DOHH2 (cell line): ENCODE data around the gene FBRSL1.

Experiments used
- H3F3A ChIP-seq: fragments of 200-600 bp; sonication (generic), shearing (Covaris generic); 2 replicates; pipeline ENCODE4 v1.6.0; 2016; ENCODE audit warnings: antibody characterized with exemption, mild to moderate bottlenecking; ENCODE audit not compliant: control insufficient read depth, insufficient read depth
- H3K27ac ChIP-seq: fragments of 200-600 bp; sonication (generic); 2 replicates; pipeline ENCODE4 v1.5.1; 2014; ENCODE audit warnings: low read depth, mild to moderate bottlenecking, low read length, moderate library complexity
- H3K27me3 ChIP-seq: fragments of 200-600 bp; sonication (generic); 2 replicates; pipeline ENCODE4 v1.6.1; 2014; ENCODE audit warnings: mild to moderate bottlenecking, low read length, mixed read lengths; ENCODE audit not compliant: control insufficient read depth
- H3K36me3 ChIP-seq: fragments of 200-600 bp; sonication (generic); 2 replicates; pipeline ENCODE4 v1.6.1; 2014; ENCODE audit warnings: mild to moderate bottlenecking, low read length, moderate library complexity, mixed read lengths; ENCODE audit not compliant: control insufficient read depth
- H3K4me1 ChIP-seq: fragments of 200-600 bp; sonication (generic); 2 replicates; pipeline ENCODE4 v1.6.1; 2014; ENCODE audit warnings: mild to moderate bottlenecking, low read length, mixed read lengths; ENCODE audit not compliant: control insufficient read depth
- H3K4me2 ChIP-seq: fragments of 200-600 bp; sonication (generic); 2 replicates; pipeline ENCODE4 v1.6.0; 2014; ENCODE audit warnings: mild to moderate bottlenecking, low read length, moderate library complexity
- H3K4me3 ChIP-seq: fragments of 200-600 bp; sonication (generic); 2 replicates; pipeline ENCODE4 v1.5.1; 2014; ENCODE audit warnings: mild to moderate bottlenecking, low read length, mixed read lengths
- H3K79me2 ChIP-seq: fragments of 200-600 bp; sonication (generic); 2 replicates; pipeline ENCODE4 v1.6.1; 2014; ENCODE audit warnings: mild to moderate bottlenecking, low read length, mixed read lengths; ENCODE audit not compliant: control insufficient read depth
- H3K9me2 ChIP-seq: fragments of 200-600 bp; sonication (generic); replicated peaks from 2 replicates; pipeline ENCODE4 v1.6.1; 2014; ENCODE audit warnings: mild to moderate bottlenecking, low read length, mixed read lengths; ENCODE audit not compliant: control insufficient read depth
- H3K9me3 ChIP-seq: fragments of 200-600 bp; sonication (generic); 2 replicates; pipeline ENCODE4 v1.6.1; 2014; ENCODE audit warnings: antibody characterized with exemption, low read length, mixed read lengths; ENCODE audit not compliant: control insufficient read depth, insufficient read depth
- H4K20me1 ChIP-seq: fragments of 200-600 bp; sonication (generic); 2 replicates; pipeline ENCODE4 v1.6.0; 2014; ENCODE audit warnings: low read depth, mild to moderate bottlenecking, antibody characterized with exemption, low read length, moderate library complexity; ENCODE audit not compliant: control insufficient read depth, insufficient read depth
- EZH2phosphoT487 ChIP-seq: fragments of 200-600 bp; sonication (generic); IDR thresholded peaks from 2 replicates; pipeline ENCODE4 v1.6.1; 2017; ENCODE audit warnings: borderline replicate concordance, mild to moderate bottlenecking, antibody characterized with exemption, low read length, moderate library complexity, mixed read lengths
- TF ChIP-seq, protein P1 (sequence below): fragments of 200-600 bp; sonication (generic); IDR thresholded peaks from one replicate; pipeline ENCODE4 v1.5.1; 2014; ENCODE audit warnings: antibody characterized with exemption, mild to moderate bottlenecking, low read depth, low read length; ENCODE audit not compliant: poor library complexity, severe bottlenecking

Gene FBRSL1

GRCh38 chr12:132535019-132535418 is 45.1 kb downstream of the FBRSL1 start:
- Histone ChIP-seq H3K9me3 (peaks cover 25% of the 10 kb centered on the region), H4K20me1 (no peaks in the 10 kb centered on the region), H3K27me3 (no peaks in the 10 kb centered on the region)

GRCh38 chr12:132536102-132536876 is 46.3 kb downstream of the FBRSL1 start:
- H3K4me3 ChIP-seq, result no peak overlapping the region
- peaks cover 8% of the 10 kb centered on the region; the same call in 1 of the 2 replicates for H3F3A ChIP-seq
- H3K79me2 ChIP-seq, result no peaks in the 10 kb centered on the region
- H3K27me3 ChIP-seq, result no peaks in the 10 kb centered on the region
- no peaks in the 10 kb centered on the region for H3K4me1 ChIP-seq
- TF ChIP-seq EZH2phosphoT487, result no peak
- TF ChIP-seq, protein P1, sequence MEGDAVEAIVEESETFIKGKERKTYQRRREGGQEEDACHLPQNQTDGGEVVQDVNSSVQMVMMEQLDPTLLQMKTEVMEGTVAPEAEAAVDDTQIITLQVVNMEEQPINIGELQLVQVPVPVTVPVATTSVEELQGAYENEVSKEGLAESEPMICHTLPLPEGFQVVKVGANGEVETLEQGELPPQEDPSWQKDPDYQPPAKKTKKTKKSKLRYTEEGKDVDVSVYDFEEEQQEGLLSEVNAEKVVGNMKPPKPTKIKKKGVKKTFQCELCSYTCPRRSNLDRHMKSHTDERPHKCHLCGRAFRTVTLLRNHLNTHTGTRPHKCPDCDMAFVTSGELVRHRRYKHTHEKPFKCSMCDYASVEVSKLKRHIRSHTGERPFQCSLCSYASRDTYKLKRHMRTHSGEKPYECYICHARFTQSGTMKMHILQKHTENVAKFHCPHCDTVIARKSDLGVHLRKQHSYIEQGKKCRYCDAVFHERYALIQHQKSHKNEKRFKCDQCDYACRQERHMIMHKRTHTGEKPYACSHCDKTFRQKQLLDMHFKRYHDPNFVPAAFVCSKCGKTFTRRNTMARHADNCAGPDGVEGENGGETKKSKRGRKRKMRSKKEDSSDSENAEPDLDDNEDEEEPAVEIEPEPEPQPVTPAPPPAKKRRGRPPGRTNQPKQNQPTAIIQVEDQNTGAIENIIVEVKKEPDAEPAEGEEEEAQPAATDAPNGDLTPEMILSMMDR, result no peak
- H4K20me1 ChIP-seq, result no peaks in the 10 kb centered on the region
- H3K9me2 ChIP-seq, result no peaks in the 10 kb centered on the region
- no peaks in the 10 kb centered on the region for H3K36me3 ChIP-seq
- peaks cover 25% of the 10 kb centered on the region for H3K9me3 ChIP-seq
- H3K27ac ChIP-seq, result no peak overlapping the region
- no peak overlapping the region for H3K4me2 ChIP-seq

More at GRCh38 chr12:132535019-132535418, 45.1 kb downstream of the FBRSL1 start:
- Histone ChIP-seq H3K36me3 (no peaks in the 10 kb centered on the region), H3K4me3 (no peak overlapping the region), H3K79me2 (no peaks in the 10 kb centered on the region), H3K4me2 (no peak overlapping the region), H3K4me1 (no peaks in the 10 kb centered on the region), H3K9me2 (no peaks in the 10 kb centered on the region), H3K27ac (no peak overlapping the region), H3F3A (peaks cover 8% of the 10 kb centered on the region; the same call in 1 of the 2 replicates)
- TF ChIP-seq EZH2phosphoT487, result no peak
- TF ChIP-seq, protein P1, result no peak

DNA sequence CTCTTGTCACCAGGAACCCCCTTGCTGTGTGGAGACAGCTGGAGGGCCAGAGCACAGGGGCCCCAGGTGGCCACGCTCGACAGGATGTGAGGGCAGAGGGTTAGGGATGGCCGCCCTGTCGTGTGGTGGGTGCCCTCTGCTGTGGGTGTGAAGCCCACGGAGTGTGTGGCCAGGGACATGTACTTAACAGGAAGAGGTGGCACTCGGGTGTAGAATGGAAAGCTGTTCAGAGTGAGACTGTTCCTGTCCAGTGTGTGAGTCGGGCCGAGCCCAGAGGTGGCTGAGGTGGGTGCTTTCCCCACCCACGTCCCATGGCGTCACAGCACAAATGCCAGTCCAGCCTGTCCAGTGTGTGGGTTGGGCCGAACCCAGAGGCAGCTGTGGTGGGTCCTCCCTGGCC is 47.1 kb downstream of the FBRSL1 start:
- Histone ChIP-seq H3K4me2 (no peak overlapping the region), H4K20me1 (no peaks in the 10 kb centered on the region), H3K4me3 (no peak overlapping the region), H3K36me3 (no peaks in the 10 kb centered on the region), H3K9me2 (no peaks in the 10 kb centered on the region), H3K27ac (no peak overlapping the region), H3K9me3 (peaks cover 25% of the 10 kb centered on the region), H3K79me2 (no peaks in the 10 kb centered on the region), H3F3A (peaks cover 8% of the 10 kb centered on the region; the same call in 1 of the 2 replicates), H3K4me1 (no peaks in the 10 kb centered on the region), H3K27me3 (no peaks in the 10 kb centered on the region)
- TF ChIP-seq, protein P1, result no peak
- TF ChIP-seq EZH2phosphoT487, result no peak
